HEK293 (cell line): ENCODE results near the gene ABHD4.
A peak's percentile ranks its signal among the peaks of the same experiment; 100 is the strongest.

Source experiments
- CTCF ChIA-PET: fragments of 350-600 bp; formaldehyde crosslinking; extraction: SDS; loops from one replicate; lab custom pipeline; 2021; ENCODE audit warnings: antibody characterized with exemption; lab: Yijun Ruan, JAX
- POLR2A ChIA-PET: fragments of 300-600 bp; formaldehyde crosslinking; extraction: SDS; loops from one replicate; lab custom pipeline; 2020; ENCODE audit warnings: antibody characterized with exemption, inconsistent platforms; lab: Yijun Ruan, JAX
- H3K27ac ChIP-seq: fragments of 200-500 bp; sonication (Bioruptor generic); 2 replicates; pipeline ENCODE4 v1.5.1; 2014; ENCODE audit warnings: low read depth, low read length, control low read depth, inconsistent platforms; ENCODE audit errors: extremely low read depth
- H3K36me3 ChIP-seq, 2 experiments: fragments of 200-500 bp in 1 of 2; sonication (Bioruptor generic) in 1 of 2; 1 replicate in 1 of 2; 2 replicates in 1 of 2; pipeline ENCODE4 v1.5.1; 2014 to 2017; ENCODE audit warnings: inconsistent platforms in 2 of 2, low read length in 2 of 2; ENCODE audit not compliant: control insufficient read depth in 2 of 2, insufficient read depth in 1 of 2
- H3K4me1 ChIP-seq: fragments of 200-500 bp; sonication (Bioruptor generic); 2 replicates; pipeline ENCODE4 v1.5.1; 2014; ENCODE audit warnings: mild to moderate bottlenecking, low read length, inconsistent platforms; ENCODE audit not compliant: control insufficient read depth, insufficient read depth
- H3K4me3 ChIP-seq: 2 replicates; pipeline ENCODE4 v1.5.1; 2011; ENCODE audit warnings: low read depth, mild to moderate bottlenecking, control low read depth, low read length, moderate library complexity
- H3K9me3 ChIP-seq: fragments of 200-500 bp; sonication (Bioruptor generic); 2 replicates; pipeline ENCODE4 v1.5.1; 2014; ENCODE audit warnings: low read depth, low read length, inconsistent platforms; ENCODE audit not compliant: control insufficient read depth, insufficient read depth
- HOXC10 ChIP-seq: sonication (generic); formaldehyde crosslinking; IDR thresholded peaks from 2 replicates; pipeline ENCODE4 v1.8.1; 2023; ENCODE audit warnings: mild to moderate bottlenecking, missing genetic modification reagents
- KLF1 ChIP-seq: fragments of 450-650 bp; formaldehyde crosslinking; IDR thresholded peaks from 2 replicates; pipeline ENCODE4 v1.5.1; 2016; ENCODE audit warnings: missing biosample characterization, missing genetic modification characterization
- MZF1 ChIP-seq: fragments of 450-650 bp; formaldehyde crosslinking; IDR thresholded peaks from 2 replicates; pipeline ENCODE4 v1.5.1; 2017; ENCODE audit warnings: missing biosample characterization, missing genetic modification characterization, borderline replicate concordance
- TRIM28 ChIP-seq: IDR thresholded peaks from 2 replicates; pipeline ENCODE4 v1.6.1; 2011; ENCODE audit warnings: low read length, control low read depth, borderline replicate concordance
- ZBTB48 ChIP-seq: fragments of 450-650 bp; formaldehyde crosslinking; IDR thresholded peaks from 2 replicates; pipeline ENCODE4 v1.5.1; 2016; ENCODE audit warnings: missing biosample characterization, missing genetic modification characterization
- ZNF10 ChIP-seq: fragments of 450-650 bp; formaldehyde crosslinking; IDR thresholded peaks from 2 replicates; pipeline ENCODE4 v1.5.1; 2017; ENCODE audit warnings: missing biosample characterization, missing genetic modification characterization
- ZNF121 ChIP-seq: fragments of 450-650 bp; formaldehyde crosslinking; IDR thresholded peaks from 2 replicates; pipeline ENCODE4 v1.5.1; 2016; ENCODE audit warnings: missing biosample characterization, missing genetic modification characterization
- ZNF146 ChIP-seq: fragments of 450-650 bp; formaldehyde crosslinking; IDR thresholded peaks from 2 replicates; pipeline ENCODE4 v1.5.1; 2016; ENCODE audit warnings: missing biosample characterization, missing genetic modification characterization
- ZNF239 ChIP-seq: fragments of 450-650 bp; formaldehyde crosslinking; IDR thresholded peaks from 2 replicates; pipeline ENCODE4 v1.5.1; 2016; ENCODE audit warnings: missing biosample characterization, missing genetic modification characterization
- ZNF416 ChIP-seq: fragments of 450-650 bp; formaldehyde crosslinking; IDR thresholded peaks from 2 replicates; pipeline ENCODE4 v1.5.1; 2016; ENCODE audit warnings: missing biosample characterization, missing genetic modification characterization
- ZNF514 ChIP-seq: fragments of 450-650 bp; formaldehyde crosslinking; IDR thresholded peaks from 2 replicates; pipeline ENCODE4 v1.5.1; 2016; ENCODE audit warnings: missing biosample characterization, missing genetic modification characterization
- ZNF600 ChIP-seq: fragments of 450-650 bp; formaldehyde crosslinking; IDR thresholded peaks from 2 replicates; pipeline ENCODE4 v1.5.1; 2016; ENCODE audit warnings: missing biosample characterization, missing genetic modification characterization
- ZNF610 ChIP-seq: fragments of 450-650 bp; formaldehyde crosslinking; IDR thresholded peaks from 2 replicates; pipeline ENCODE4 v1.5.1; 2016; ENCODE audit warnings: missing biosample characterization, missing genetic modification characterization, borderline replicate concordance
- ZNF654 ChIP-seq: fragments of 450-650 bp; formaldehyde crosslinking; IDR thresholded peaks from 2 replicates; pipeline ENCODE4 v1.5.1; 2016; ENCODE audit warnings: low read depth, missing biosample characterization, missing genetic modification characterization
- ZNF843 ChIP-seq: fragments of 450-650 bp; formaldehyde crosslinking; IDR thresholded peaks from 2 replicates; pipeline ENCODE4 v1.5.1; 2016; ENCODE audit warnings: missing biosample characterization, missing genetic modification characterization
- ZSCAN30 ChIP-seq: fragments of 450-650 bp; IDR thresholded peaks from 2 replicates; pipeline ENCODE4 v1.5.1; 2018; ENCODE audit warnings: missing biosample characterization, mild to moderate bottlenecking, missing genetic modification characterization, moderate library complexity
- TF ChIP-seq, protein P1 (sequence below): fragments of 450-650 bp; formaldehyde crosslinking; IDR thresholded peaks from 2 replicates; pipeline ENCODE4 v1.5.1; 2017; ENCODE audit warnings: missing biosample characterization, missing genetic modification characterization
- TF ChIP-seq, protein P2 (sequence below): fragments of 450-650 bp; formaldehyde crosslinking; IDR thresholded peaks from 2 replicates; pipeline ENCODE4 v1.5.1; 2016; ENCODE audit warnings: missing biosample characterization, missing genetic modification characterization
- TF ChIP-seq, protein P3 (sequence below): fragments of 450-650 bp; formaldehyde crosslinking; IDR thresholded peaks from 2 replicates; pipeline ENCODE4 v1.5.1; 2016; ENCODE audit warnings: missing biosample characterization, missing genetic modification characterization, borderline replicate concordance
- TF ChIP-seq, protein P4 (sequence below): fragments of 450-650 bp; formaldehyde crosslinking; IDR thresholded peaks from 2 replicates; pipeline ENCODE4 v1.5.1; 2016; ENCODE audit warnings: missing biosample characterization, missing genetic modification characterization, low read depth

Gene ABHD4

DNA sequence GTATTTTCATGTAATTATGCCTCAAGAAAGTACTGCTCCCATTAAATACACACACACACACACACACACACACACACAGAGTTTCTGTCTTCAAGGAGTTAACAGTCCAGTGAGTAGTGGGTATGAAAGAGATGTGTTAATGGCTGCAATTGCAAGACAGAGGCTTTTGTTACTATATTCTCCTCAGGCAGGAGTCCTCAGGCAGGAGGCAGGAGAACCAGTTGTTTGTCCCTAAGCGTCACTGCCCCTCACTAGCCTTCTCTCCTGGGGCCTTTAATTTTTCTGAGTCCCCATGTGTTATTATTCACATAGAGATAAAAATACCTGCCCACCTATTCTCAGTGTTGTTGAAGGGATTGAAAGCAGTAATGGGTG lies 40.3 kb upstream of the ABHD4 start:
- H3K36me3 ChIP-seq: peaks cover 0 to 2% of the 10 kb centered on the region in 2 experiments; a peak in 2 of 3 replicates
- TF ChIP-seq, protein P1, sequence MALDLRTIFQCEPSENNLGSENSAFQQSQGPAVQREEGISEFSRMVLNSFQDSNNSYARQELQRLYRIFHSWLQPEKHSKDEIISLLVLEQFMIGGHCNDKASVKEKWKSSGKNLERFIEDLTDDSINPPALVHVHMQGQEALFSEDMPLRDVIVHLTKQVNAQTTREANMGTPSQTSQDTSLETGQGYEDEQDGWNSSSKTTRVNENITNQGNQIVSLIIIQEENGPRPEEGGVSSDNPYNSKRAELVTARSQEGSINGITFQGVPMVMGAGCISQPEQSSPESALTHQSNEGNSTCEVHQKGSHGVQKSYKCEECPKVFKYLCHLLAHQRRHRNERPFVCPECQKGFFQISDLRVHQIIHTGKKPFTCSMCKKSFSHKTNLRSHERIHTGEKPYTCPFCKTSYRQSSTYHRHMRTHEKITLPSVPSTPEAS (tag by site-specific recombination): peak; percentile 59; the same call in 1 of the 2 replicates
- TF ChIP-seq, protein P2, sequence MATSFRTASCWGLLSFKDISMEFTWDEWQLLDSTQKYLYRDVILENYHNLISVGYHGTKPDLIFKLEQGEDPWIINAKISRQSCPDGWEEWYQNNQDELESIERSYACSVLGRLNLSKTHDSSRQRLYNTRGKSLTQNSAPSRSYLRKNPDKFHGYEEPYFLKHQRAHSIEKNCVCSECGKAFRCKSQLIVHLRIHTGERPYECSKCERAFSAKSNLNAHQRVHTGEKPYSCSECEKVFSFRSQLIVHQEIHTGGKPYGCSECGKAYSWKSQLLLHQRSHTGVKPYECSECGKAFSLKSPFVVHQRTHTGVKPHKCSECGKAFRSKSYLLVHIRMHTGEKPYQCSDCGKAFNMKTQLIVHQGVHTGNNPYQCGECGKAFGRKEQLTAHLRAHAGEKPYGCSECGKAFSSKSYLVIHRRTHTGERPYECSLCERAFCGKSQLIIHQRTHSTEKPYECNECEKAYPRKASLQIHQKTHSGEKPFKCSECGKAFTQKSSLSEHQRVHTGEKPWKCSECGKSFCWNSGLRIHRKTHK (tag by site-specific recombination): no peak
- H3K4me3 ChIP-seq: no peak overlapping the region
- H3K27ac ChIP-seq: no peak overlapping the region
- H3K4me1 ChIP-seq: peaks cover 3% of the 10 kb centered on the region; the same call in 1 of the 2 replicates
- ChIA-PET POLR2A (interaction anchor here (0.6 kb wide), 1 partner anchor 444 kb away, joined by 4 read pairs; no protein-coding TSS in a partner anchor), CTCF (interaction anchor here (0.7 to 1.0 kb wide), 5 partner anchors 12 to 295 kb away, joined by 3 to 5 read pairs (median 3); partner anchors contain the start of gene OR6J1)
- H3K9me3 ChIP-seq: no peaks in the 10 kb centered on the region

DNA sequence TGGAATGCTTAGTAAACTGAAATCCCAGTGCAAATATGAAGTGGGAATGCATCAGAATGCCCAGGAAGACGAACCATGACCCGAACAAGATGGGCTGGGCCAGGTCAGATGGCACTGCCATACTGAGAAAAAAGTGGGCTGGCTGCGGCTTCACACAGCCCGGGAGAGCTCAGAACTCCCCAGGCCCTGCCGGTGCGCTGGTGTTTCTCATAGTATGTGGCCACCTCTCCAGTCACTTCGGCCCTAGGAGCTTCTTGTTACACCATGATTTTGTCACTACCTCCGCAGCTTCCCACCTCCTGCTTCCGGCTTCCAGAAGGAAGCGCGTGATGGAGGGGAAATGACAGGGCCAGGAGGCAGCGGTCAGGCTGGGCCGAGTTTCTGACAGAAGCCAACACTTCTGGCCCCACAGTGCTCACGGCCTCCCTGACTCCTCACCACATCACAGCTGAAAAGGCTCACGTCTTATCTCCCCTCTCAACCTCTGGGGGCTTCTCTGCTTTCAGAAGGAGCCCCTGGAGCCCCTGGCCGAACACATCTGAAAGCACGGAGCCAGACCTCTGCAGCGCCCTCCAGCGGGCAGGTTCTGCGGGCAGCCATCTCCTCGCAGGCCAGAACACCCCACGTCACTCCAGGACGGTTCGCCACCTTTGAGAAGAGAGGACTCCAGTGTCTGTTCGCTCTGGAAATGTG lies 39.7 kb upstream of the ABHD4 start:
- Histone ChIP-seq H3K4me3 (no peak overlapping the region), H3K27ac (no peak overlapping the region), H3K36me3 (peaks cover 0 to 3% of the 10 kb centered on the region in 2 experiments; a peak in 2 of 3 replicates), H3K9me3 (no peaks in the 10 kb centered on the region), H3K4me1 (peaks cover 3% of the 10 kb centered on the region; the same call in 1 of the 2 replicates)
- POLR2A ChIA-PET: interaction anchor here (0.6 kb wide), 2 partner anchors 30 to 443 kb away, joined by 3 to 4 read pairs; no protein-coding TSS in a partner anchor
- CTCF ChIA-PET: interaction anchor here (0.7 to 1.0 kb wide), 5 partner anchors 12 to 294 kb away, joined by 3 to 5 read pairs (median 3); partner anchors contain the start of gene OR6J1
- no peak for TF ChIP-seq ZNF121 (tag by site-specific recombination)
- TF ChIP-seq, protein P3, sequence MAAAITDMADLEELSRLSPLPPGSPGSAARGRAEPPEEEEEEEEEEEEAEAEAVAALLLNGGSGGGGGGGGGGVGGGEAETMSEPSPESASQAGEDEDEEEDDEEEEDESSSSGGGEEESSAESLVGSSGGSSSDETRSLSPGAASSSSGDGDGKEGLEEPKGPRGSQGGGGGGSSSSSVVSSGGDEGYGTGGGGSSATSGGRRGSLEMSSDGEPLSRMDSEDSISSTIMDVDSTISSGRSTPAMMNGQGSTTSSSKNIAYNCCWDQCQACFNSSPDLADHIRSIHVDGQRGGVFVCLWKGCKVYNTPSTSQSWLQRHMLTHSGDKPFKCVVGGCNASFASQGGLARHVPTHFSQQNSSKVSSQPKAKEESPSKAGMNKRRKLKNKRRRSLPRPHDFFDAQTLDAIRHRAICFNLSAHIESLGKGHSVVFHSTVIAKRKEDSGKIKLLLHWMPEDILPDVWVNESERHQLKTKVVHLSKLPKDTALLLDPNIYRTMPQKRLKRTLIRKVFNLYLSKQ (tag by site-specific recombination): no peak
- no peak for TF ChIP-seq ZNF610
- no peak for TF ChIP-seq ZNF416 (tag by site-specific recombination)
- no peak for TF ChIP-seq ZNF514 (tag by site-specific recombination)
- peak; percentile 25; the same call in 1 of the 2 replicates for TF ChIP-seq ZNF600 (tag by site-specific recombination)
- TF ChIP-seq ZBTB48: no peak
- TF ChIP-seq ZNF146: no peak

DNA sequence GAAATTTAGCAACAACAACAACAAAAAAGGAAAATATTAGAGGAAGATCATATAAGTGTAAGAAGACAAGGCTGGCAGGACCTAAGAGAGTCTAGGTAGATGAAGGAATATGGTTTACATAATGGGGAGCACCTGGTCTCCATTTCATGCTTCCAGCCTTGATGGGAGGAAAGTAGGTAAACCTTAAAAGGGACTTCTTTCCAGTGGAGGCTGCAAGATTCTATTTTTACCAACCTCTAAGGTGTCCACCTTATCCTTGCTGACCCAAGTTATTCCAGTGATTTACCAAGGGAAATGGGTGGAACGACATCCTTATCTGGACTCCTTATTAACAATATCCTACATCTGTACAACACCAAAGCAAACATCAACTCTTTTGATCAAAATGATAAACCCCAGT lies 39.1 kb upstream of the ABHD4 start:
- Histone ChIP-seq H3K9me3 (no peaks in the 10 kb centered on the region), H3K36me3 (peaks cover 0 to 8% of the 10 kb centered on the region in 2 experiments; a peak in 2 of 3 replicates), H3K4me1 (peaks cover 3% of the 10 kb centered on the region; the same call in 1 of the 2 replicates), H3K27ac (no peak overlapping the region), H3K4me3 (no peak overlapping the region)
- ChIA-PET CTCF (interaction anchor here (0.7 to 3.9 kb wide), 8 partner anchors 9 to 610 kb away, joined by 3 to 43 read pairs (median 4); no protein-coding TSS in a partner anchor), POLR2A (no interaction called here)
- TF ChIP-seq ZSCAN30 (tag by site-specific recombination): no peak
- TF ChIP-seq ZNF239: no peak
- TF ChIP-seq ZNF10: no peak
- TF ChIP-seq ZNF843 (tag by site-specific recombination): no peak
- no peak for TF ChIP-seq KLF1 (tag by site-specific recombination)
- TF ChIP-seq MZF1: no peak
- no peak for TF ChIP-seq TRIM28
- TF ChIP-seq, protein P4, sequence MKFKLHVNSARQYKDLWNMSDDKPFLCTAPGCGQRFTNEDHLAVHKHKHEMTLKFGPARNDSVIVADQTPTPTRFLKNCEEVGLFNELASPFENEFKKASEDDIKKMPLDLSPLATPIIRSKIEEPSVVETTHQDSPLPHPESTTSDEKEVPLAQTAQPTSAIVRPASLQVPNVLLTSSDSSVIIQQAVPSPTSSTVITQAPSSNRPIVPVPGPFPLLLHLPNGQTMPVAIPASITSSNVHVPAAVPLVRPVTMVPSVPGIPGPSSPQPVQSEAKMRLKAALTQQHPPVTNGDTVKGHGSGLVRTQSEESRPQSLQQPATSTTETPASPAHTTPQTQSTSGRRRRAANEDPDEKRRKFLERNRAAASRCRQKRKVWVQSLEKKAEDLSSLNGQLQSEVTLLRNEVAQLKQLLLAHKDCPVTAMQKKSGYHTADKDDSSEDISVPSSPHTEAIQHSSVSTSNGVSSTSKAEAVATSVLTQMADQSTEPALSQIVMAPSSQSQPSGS: no peak
- TF ChIP-seq ZNF654 (tag by site-specific recombination): no peak
- no peak for TF ChIP-seq HOXC10 (CRISPR knock-in tag)
